ENCODE data around the gene MYO9B.

Gene MYO9B, protein sequence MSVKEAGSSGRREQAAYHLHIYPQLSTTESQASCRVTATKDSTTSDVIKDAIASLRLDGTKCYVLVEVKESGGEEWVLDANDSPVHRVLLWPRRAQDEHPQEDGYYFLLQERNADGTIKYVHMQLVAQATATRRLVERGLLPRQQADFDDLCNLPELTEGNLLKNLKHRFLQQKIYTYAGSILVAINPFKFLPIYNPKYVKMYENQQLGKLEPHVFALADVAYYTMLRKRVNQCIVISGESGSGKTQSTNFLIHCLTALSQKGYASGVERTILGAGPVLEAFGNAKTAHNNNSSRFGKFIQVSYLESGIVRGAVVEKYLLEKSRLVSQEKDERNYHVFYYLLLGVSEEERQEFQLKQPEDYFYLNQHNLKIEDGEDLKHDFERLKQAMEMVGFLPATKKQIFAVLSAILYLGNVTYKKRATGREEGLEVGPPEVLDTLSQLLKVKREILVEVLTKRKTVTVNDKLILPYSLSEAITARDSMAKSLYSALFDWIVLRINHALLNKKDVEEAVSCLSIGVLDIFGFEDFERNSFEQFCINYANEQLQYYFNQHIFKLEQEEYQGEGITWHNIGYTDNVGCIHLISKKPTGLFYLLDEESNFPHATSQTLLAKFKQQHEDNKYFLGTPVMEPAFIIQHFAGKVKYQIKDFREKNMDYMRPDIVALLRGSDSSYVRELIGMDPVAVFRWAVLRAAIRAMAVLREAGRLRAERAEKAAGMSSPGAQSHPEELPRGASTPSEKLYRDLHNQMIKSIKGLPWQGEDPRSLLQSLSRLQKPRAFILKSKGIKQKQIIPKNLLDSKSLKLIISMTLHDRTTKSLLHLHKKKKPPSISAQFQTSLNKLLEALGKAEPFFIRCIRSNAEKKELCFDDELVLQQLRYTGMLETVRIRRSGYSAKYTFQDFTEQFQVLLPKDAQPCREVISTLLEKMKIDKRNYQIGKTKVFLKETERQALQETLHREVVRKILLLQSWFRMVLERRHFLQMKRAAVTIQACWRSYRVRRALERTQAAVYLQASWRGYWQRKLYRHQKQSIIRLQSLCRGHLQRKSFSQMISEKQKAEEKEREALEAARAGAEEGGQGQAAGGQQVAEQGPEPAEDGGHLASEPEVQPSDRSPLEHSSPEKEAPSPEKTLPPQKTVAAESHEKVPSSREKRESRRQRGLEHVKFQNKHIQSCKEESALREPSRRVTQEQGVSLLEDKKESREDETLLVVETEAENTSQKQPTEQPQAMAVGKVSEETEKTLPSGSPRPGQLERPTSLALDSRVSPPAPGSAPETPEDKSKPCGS (N-terminal part only)

DNA sequence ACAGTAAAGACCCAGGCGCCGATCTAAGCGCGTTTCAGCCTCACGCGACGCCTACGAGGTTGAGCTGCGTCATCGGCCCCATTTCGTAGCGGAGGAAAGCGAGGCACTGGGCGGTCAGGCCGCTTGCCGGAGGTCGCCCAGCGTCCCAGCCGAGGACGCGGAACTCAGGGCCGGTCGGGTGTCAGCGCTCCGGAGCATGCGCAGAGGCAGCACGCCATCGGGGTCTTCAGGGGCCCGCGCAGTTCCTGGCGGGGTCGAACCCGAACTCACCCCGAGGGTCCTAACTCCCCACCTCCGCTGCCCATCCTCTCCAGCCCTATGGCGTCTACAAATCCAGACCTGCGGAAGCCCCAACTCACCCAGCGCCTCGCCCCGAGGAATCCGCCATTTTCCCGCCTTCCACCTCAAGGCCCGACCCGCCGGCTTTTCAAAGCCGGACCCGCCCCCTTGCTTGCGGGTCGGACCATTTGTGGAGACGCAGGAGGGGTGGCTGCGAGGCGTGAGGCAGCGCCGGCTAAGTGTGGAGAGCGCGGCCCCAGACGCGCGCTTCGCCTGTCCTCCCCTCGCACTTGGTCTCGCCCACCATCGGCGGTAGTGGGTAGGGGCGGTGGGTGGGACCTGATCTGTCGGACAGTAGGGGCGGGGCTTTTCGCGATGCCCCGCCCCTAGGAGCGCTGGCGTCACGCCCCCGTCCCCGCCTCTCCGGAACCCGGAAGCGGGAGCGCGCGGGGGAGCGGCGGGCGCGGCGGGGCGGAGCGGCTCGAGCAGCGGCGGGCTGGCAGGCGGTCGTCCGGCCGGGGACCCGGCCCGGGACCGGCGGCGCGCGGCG lies at the start of gene MYO9B, which contains the start of gene HAUS8:
TSS of gene MYO9B (plus strand) at position 743 of the 829 bp plus-strand sequence. CDS start 25,941 bp downstream, outside the sequence.
TSS of gene HAUS8 (minus strand) at position 418 of the 829 bp plus-strand sequence. CDS start at position 388, 30 bp downstream.
- peak; percentile 100 for DNase-seq

DNA sequence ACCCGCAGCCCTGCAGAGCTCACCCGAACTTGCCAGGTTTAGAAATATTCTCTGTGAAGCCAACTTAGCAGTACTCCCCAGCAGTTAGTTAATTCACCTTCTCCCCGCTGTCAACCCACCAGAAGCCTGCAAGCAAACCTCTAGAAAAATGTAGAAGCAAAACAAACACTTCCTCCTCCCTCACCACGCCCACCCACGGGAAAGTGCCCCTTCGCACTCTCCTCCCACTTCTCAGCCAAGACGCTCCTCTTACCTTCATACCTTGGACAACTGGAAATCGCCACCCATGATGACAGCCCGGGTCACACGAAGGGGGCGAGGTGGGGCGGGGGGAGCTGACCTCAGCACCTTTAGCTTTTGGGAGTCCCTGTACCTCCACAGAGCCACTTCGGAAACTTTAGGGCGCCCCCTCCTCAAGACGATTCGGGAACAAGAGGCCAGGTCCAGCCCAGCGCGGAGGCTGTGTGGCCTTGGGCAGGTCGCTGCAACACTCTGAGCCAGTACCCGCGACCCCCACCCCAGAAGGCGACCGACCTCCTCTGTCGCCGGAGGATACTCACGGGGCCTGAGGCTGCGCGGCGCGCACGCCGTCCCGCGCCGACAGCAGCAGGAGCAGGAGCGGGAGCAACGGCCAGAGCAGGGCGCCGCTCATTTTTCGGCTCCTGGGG lies 49.5 kb upstream of the MYO9B start:
- no peak for DNase-seq

DNA sequence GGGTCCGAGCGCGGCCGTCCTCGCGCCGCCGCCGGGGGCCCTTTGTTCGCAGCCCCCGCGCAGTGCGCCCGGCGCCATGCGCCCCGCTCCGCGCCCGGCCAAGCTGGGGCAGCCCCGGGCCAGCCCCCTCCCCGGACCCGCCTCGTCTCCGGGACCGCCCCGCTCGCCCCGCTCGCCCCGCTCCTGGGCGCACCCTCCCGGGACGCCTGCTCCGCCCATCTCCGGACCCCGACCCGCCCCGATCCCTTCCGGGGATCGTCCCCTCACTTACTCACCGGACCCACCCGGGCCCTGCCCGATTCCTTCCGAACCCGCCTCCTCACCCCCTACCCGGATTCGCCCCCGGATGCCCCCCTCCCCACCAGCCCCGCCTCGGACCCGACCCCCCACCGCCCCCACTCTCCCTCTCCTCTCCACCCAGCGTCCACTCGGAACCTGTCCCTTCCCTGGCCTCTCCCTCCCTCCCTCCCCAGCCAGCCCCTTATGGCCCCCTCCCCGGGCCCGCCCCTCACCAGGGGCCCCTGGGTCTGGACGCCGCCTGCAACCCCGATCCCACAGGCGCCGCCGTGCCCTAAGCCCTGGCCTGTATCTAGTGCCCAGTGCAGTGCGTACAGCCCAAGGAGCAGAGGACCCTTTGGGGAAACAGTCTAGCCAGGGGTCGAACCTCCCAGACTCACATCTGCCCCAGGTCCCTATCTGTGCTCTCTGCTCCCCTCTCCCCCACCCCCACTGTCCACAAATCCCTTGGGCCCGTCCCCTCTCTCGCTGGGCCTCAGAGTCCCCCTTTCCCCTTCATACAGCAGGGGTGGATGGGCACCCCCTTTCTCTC lies 48.7 kb upstream of the MYO9B start, which contains the start of gene CPAMD8:
TSS of gene CPAMD8 (minus strand) at position 105 of the 829 bp plus-strand sequence. CDS start 168 bp downstream, outside the sequence.
- no peak for DNase-seq

DNA sequence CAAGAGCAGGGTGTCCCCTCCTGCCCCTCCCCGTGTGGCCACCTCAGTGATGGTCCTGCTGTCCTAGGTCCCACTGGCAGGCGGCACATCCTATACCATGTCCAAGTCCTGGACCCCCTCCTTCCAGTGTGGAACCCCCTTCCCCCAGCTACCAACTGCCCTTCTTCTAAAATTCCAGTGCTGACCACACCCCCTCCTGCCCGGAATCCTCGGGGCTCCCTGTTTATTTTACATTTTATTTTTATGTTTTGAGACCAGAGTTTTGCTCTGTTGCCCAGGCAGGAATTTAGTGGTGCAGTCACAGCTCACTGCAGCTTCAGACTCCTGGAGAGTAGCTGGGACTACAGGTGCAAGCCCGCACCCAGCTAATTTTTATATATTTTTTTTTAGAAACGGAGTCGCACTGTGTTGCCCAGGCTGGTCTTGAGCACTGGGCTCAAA lies 48.0 kb upstream of the MYO9B start:
- DNase-seq = no peak

DNA sequence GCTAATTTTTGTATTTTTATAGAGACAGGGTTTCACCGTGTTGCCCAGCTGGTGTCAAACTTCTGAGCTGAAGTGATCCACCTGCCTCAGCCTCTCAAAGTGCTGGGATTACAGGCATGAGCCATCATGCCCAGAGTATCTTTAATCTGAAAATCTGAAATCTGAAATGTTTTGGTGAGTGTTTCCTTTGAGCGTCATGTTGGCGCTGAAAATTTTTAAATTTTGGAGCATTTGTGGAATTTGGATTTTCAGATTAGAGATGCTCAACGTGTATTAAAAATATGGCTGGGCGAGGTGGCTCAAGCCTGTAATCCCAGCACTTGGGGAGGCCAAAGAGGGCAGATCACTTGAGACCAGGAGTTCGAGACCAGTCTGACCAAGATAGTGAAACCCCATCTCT lies 43.8 kb upstream of the MYO9B start:
- no peak for DNase-seq

DNA sequence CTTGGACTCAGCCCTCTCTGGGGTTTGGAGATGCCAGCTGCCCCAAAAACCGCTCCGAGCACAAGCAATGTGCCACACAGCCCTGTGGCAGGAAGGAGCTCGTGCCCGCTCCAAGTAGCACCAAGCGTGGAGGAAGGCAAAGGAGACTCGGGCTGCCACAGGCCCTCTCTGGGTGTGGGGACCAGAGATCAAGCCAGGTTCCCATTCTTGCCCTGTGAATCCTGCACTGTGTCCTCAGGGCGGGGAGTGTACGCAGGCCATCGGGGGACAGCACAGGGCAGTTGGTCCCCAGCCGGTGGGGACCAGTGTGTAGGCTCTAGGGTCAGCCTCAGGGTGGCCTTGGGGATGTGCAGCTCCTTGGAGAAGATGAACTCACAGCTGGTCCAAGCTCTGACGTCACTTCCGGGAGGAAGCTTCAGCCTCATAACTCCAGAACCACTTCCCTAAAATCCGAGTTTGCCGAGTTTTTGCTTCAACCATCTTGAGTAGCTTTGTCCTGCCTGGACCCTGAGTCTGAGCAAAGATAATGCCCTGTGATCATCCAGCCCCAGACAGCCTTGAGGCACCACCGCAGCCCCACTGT lies 39.6 kb upstream of the MYO9B start:
- peak; percentile 47 for DNase-seq

DNA sequence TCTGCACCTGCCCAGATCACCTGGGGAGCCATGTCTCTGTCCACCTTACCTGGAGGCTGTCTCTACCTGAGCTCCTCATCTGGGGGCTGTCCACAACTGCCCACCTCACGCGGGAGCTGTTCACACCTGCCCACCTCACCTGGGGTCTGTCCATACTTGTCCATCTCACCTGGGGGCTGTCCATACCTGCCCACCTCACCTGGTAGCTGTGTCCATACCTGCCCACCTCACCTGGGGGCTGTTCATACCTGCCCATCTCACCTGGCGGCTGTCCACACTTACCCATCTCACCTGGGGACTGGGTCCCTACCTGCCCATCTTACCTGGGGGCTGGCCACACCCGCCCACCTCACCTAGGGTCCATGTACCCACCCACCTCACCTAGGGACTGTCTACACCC lies 38.9 kb upstream of the MYO9B start:
- no peak for DNase-seq

DNA sequence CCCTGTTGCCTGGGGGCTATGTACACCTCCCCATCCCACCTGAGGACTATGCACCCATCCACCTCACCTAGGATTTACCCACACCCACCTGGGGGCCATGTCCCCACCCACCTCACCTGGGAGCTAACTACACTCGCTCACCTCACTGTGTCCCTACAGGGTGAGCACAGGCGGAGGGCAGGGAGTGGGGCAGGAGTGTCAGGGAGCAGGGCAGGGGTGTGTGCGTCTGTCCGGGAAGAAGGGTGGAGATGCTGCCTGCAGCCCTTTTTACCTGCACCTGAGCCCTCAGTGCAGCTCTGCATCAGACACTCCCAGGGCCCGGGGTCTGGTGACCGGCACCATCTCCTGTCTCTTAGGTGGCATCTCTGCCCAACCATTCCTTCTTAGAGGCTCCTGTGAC lies 38.4 kb upstream of the MYO9B start:
- no peak for DNase-seq

DNA sequence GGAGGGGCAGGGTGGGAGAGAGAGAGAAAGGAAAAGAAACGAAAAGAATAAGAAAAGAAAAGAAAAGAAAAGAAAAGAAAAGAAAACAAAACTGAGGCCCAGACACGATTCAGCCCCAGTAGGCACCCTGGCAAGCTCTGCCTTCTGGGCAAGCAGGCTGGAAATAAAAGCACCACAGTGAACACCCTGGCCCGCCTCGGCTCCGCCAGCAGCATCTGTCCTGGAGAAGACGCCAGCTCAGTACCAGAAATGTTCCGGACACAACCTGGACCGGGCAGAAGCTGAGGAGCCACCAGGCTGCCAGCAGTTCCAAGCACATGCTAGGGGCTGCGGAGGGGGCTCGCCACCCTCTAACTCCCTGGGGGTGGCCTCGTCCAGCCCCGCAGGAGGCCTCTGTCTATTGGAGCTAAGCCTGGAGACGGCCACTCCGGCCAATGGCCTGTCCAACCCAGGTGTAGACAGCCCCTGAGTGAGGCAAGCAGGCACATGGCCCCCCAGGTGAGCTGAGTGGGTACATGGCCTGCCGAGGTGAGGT lies 37.5 kb upstream of the MYO9B start:
- DNase-seq = no peak

DNA sequence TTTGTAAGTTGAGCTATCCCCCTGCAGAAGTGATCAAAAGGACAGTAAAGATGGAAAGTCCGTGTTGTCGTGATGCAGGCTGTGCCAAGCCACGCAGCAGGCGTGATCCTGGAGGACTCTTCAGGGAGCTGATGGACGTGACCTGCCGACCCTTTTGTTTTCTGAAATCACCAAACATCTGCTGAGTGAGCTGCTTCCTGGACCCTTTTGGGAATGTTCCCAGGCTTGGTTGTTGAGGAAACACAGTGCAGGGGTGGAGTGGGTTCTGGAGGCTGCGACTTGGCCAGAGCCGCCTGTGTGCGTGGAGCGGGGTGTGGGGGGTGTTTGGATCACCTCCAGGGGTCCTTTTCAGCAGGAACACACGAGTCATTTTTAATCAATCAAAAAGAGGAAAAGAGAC lies 33.6 kb upstream of the MYO9B start:
- no peak for DNase-seq

DNA sequence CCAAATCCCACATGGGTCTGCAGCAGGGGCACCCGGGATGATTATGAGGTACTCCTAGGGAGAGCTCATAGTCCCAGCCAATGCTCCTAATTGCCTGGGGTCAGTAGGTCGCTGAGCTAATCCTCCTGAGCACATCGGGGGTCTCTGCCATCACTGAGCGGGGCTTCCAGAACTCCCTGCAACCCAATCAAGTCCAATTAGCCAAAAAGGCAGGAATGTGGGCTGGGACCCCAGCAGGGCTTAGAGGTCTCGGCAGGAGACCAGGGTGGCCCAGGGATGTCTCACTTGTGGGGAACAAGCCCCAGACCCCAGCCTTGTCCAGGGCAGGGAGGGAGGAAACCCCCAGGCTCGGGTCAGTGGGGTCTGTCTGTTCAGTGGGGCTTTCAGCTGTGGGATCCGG lies 31.8 kb upstream of the MYO9B start:
- no peak for DNase-seq

DNA sequence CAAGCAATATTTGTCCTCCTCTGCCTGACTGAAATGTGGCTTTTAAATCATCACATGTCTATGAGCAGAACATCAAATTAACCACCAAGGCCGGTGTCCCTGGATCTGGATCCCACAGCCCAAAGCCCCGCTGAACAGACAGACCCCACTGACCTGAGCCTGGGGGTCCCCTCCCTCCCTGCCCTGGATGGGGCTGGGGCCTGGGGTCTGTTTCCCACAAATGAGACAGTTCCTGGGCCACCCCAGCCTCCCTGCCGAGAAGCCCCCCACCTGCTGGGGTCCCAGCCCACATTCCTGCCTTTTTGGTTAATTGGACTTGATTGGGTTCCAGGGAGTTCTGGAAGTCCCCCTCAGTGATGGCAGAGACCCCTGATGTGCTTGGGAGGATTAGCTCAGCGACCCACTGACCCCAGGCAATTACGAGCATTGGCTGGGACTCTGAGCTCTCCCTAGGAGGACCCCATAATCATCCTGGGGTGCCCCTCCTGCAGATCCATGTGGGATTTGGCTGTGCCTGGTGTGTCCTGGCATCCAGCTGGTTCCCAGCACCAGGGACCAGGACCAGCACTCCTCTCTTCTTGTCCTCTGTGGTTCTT lies 29.6 kb upstream of the MYO9B start:
- no peak for DNase-seq

DNA sequence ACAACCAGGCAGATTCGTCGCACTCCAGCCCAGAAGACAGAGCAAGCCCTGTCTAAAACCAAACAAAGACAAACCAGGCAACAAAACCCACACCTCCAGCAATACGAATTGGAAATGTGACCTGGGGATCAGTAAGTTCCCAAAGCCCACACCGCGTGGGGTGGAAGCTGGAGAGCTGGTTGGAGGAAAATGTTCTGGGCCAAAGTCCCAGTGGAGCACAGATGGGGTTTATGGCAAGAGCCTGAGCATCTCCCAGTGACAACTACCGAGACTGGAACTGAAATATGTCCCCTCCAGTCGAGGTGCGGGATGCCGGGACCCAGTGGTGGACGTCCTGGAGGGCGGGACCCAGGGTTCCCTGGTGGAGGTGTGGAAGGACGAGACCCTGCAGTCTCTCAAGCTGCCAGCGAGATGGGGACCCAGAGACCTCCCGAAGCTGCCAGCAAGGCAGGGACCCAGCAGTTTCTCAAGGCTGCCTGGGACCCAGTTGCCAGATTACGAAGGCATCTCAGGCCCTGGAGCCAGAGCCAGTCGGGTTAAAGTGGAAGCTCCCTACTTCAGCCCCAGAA lies 26.6 kb upstream of the MYO9B start:
- DNase-seq = no peak

DNA sequence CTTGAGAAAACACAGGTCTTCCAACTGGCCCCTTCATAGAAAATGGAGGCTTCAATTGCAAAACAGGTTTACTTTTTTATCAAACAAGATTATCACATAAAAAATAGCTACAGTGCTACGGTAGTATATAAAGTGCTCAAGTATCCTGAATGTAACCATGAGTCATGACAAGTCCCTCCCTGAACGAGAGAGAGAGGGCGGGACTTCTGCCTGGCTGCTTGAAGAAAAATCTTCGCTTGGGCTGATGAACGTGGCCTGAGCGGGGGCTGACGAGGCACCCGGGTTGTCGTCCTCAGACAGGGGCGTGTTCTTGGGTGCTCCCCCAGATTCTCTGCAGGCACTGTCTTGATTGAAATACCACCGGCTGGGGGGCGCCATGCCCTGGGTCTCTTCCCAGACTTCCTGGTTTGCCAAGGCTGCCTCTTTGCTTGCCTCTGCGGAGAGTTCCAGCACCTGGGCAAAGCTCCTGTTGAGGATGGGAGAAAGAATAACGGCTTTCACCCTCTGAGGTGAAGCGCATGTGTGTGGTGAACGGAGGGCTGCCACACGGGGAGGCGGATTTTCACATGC lies 25.8 kb upstream of the MYO9B start:
- DNase-seq = no peak

DNA sequence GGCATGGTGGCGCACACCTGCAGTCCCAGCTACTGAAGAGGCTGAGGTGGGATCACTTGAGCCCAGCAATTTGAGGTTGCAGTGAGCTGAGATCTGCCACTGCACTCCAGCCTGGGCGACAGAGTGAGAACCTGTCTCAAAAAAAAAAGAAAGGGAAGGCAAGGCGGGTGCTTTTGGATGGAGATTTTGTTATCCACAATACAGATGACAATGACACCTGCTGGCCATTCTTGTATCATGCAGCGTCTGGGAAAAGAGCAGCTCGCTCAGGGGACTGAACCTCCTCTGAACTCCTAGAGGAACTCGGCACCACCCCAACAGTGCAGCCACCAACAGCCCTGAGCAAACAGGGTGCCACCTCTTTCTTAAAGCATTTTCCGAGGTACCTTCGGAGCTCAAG lies 23.1 kb upstream of the MYO9B start:
- DNase-seq = peak; percentile 71

DNA sequence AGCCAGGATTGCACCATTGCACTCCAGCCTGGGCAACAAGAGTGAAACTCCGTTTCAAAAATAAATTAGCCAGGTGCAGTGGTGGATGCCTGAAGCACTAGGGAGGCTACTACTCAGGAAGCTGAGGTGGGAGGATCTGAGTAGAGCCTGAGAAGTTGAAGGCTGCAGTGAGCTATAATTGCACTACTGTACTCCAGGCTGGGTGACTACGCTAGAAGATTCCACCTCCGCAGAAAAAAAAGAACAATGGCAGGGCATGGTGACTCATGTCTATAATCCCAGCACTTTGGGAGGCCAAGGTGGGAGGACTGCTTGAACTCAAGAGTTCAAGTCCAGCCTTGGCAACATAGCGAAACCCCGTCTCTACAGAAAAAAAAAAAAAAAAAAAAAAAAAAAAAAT lies 20.8 kb upstream of the MYO9B start:
- DNase-seq = no peak

DNA sequence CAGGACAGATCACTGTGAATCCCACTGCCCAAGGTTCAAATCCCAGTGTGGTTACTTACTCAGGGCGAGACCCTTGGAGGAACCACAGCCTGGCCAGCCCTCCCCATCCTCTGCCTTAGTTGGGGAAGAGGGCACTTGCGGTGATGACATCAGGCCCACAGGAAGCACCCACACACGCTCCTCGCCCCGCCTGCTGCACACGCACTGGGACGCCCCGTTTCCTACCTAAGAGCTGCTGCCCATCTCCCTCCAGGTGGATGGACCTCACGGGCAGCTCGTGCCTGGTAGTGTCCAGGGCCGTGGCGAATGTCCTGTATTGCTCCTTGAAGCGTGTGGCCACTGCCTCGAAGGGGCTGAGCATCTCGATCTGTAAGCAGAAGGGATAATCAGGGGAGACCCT lies 19.9 kb upstream of the MYO9B start:
- DNase-seq = no peak

DNA sequence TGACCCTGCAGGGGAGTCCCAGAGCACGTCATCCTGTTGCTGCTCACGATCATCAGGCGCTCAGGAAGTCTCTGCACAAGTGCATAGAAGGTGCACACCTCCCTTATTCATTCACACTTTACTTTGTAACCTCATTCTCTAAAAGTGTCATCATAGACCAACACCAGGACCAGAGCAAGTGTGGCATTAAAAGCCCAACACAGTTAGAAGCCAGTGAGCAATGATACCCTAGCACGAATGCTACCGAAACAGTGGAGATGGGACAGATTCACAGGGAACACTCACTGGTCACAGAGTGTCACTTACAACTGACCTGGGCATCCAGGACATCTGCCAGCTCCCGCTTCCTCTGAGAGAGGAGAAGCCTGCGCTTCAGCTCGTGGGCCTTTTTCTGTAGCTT lies 17.3 kb upstream of the MYO9B start:
- DNase-seq = peak; percentile 52

DNA sequence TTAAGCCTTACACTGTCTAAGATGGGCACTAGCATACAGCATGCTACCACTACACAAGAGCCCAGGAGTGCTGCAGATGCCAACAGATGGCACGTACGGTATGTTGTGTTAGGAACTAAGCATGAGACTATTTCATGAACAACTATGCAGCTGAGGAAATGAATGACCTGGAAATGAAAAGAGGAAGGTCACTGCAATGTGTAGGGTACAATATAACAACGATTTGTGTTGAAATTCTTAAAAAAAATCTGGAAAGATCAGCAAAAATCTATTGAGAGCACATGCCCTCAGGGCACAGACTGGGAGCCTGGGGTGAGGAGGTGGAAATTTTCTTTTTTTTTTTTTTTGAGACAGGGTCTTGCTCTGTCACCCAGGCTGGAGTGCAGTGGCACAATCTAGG lies 14.8 kb upstream of the MYO9B start:
- DNase-seq = no peak
